BLaER1 treated with 17β-estradiol and CSF1 and Interleukin-3, amounts not matched to agents 10 nM and 100 nM (cell line): ENCODE data around the gene RBMS3.

Source experiments
- H3K27ac ChIP-seq, 11 experiments: shearing (Covaris generic); formaldehyde crosslinking; 2 replicates each; pipeline ENCODE4 v1.8.1; 2022
- H3K27me3 ChIP-seq, 11 experiments: shearing (Covaris generic); formaldehyde crosslinking; 2 replicates each; pipeline ENCODE4 v1.8.1; 2022
- H3K36me3 ChIP-seq, 11 experiments: shearing (Covaris generic); formaldehyde crosslinking; 2 replicates each; pipeline ENCODE4 v1.8.1; 2022
- H3K4me1 ChIP-seq, 10 experiments: shearing (Covaris generic); formaldehyde crosslinking; 2 replicates each; pipeline ENCODE4 v1.8.1; 2022
- H3K4me2 ChIP-seq, 11 experiments: shearing (Covaris generic); formaldehyde crosslinking; 2 replicates each; pipeline ENCODE4 v1.8.1; 2022
- H3K4me3 ChIP-seq, 10 experiments: shearing (Covaris generic); formaldehyde crosslinking; 2 replicates each; pipeline ENCODE4 v1.8.1; 2022
- H3K9ac ChIP-seq, 11 experiments: shearing (Covaris generic); formaldehyde crosslinking; 2 replicates each; pipeline ENCODE4 v1.8.1; 2022
- H3K9me3 ChIP-seq, 11 experiments: shearing (Covaris generic); formaldehyde crosslinking; replicated peaks in 1 of 11; 2 replicates each; pipeline ENCODE4 v1.8.1; 2022
- H4K20me1 ChIP-seq, 11 experiments: shearing (Covaris generic); formaldehyde crosslinking; 2 replicates each; pipeline ENCODE4 v1.8.1; 2022
- Cebpa-rat ChIP-seq, 11 experiments: shearing (Covaris generic); IDR thresholded peaks; 2 replicates each; pipeline ENCODE4 v1.8.1; 2022

The RBMS3 gene

GRCh38 chr3:29587340-29587739 is 306.5 kb downstream of the RBMS3 start:
- Histone ChIP-seq H3K36me3 (no peaks in the 10 kb centered on the region), H3K4me2 (no peak overlapping the region), H3K4me3 (no peak overlapping the region), H4K20me1 (no peaks in the 10 kb centered on the region), H3K27ac (no peak overlapping the region), H3K27me3 (no peaks in the 10 kb centered on the region), H3K9me3 (no peaks in the 10 kb centered on the region), H3K4me1 (no peaks in the 10 kb centered on the region), H3K9ac (no peak overlapping the region)
- no peak for TF ChIP-seq Cebpa-rat (IDR thresholded peaks at IDR 0.05)

GRCh38 chr3:29590012-29590411 is 309.1 kb downstream of the RBMS3 start:
- no peak for TF ChIP-seq Cebpa-rat (IDR thresholded peaks at IDR 0.05)
- no peaks in the 10 kb centered on the region for H3K4me1 ChIP-seq
- no peaks in the 10 kb centered on the region for H3K36me3 ChIP-seq
- H3K9ac ChIP-seq = no peak overlapping the region
- H4K20me1 ChIP-seq = no peaks in the 10 kb centered on the region
- H3K4me3 ChIP-seq = no peak overlapping the region
- no peak overlapping the region for H3K27ac ChIP-seq
- no peaks in the 10 kb centered on the region for H3K27me3 ChIP-seq
- H3K9me3 ChIP-seq = peaks cover 0 to 4% (median 0%) of the 10 kb centered on the region in 11 experiments; a peak in 1 of 22 replicates
- H3K4me2 ChIP-seq = no peak overlapping the region

GRCh38 chr3:29590461-29590860 is 309.6 kb downstream of the RBMS3 start:
- H3K9me3 ChIP-seq = peaks cover 0 to 4% (median 0%) of the 10 kb centered on the region in 11 experiments; a peak in 1 of 22 replicates
- H3K27ac ChIP-seq = no peak overlapping the region
- no peaks in the 10 kb centered on the region for H3K27me3 ChIP-seq
- H3K4me3 ChIP-seq = no peak overlapping the region
- H3K4me1 ChIP-seq = no peaks in the 10 kb centered on the region
- H3K4me2 ChIP-seq = no peak overlapping the region
- no peaks in the 10 kb centered on the region for H4K20me1 ChIP-seq
- H3K36me3 ChIP-seq = no peaks in the 10 kb centered on the region
- H3K9ac ChIP-seq = no peak overlapping the region
- no peak for TF ChIP-seq Cebpa-rat (IDR thresholded peaks at IDR 0.05)

- H3K4me3 ChIP-seq = no peak overlapping the region
- H4K20me1 ChIP-seq = no peaks in the 10 kb centered on the region
- no peaks in the 10 kb centered on the region for H3K27me3 ChIP-seq
- no peaks in the 10 kb centered on the region for H3K4me1 ChIP-seq
- no peaks in the 10 kb centered on the region for H3K36me3 ChIP-seq
- no peak for TF ChIP-seq Cebpa-rat (IDR thresholded peaks at IDR 0.05)
- no peak overlapping the region for H3K4me2 ChIP-seq
- H3K9me3 ChIP-seq = peaks cover 0 to 4% (median 0%) of the 10 kb centered on the region in 11 experiments; a peak in 1 of 22 replicates
- no peak overlapping the region for H3K27ac ChIP-seq
- H3K9ac ChIP-seq = no peak overlapping the region
Observed at GRCh38 chr3:29591579-29591978, 310.7 kb downstream of the RBMS3 start.

GRCh38 chr3:29593802-29594201 is 312.9 kb downstream of the RBMS3 start:
- H3K27ac ChIP-seq = no peak overlapping the region
- H3K36me3 ChIP-seq = no peaks in the 10 kb centered on the region
- no peak overlapping the region for H3K4me3 ChIP-seq
- no peaks in the 10 kb centered on the region for H3K27me3 ChIP-seq
- no peaks in the 10 kb centered on the region for H3K4me1 ChIP-seq
- no peak overlapping the region for H3K4me2 ChIP-seq
- H3K9me3 ChIP-seq = peaks cover 0 to 4% (median 0%) of the 10 kb centered on the region in 11 experiments; a peak in 1 of 22 replicates
- H4K20me1 ChIP-seq = no peaks in the 10 kb centered on the region
- no peak overlapping the region for H3K9ac ChIP-seq
- no peak for TF ChIP-seq Cebpa-rat (IDR thresholded peaks at IDR 0.05)

- Histone ChIP-seq H3K9me3 (peaks cover 0 to 4% (median 0%) of the 10 kb centered on the region in 11 experiments; a peak in 1 of 22 replicates), H3K27ac (no peak overlapping the region), H4K20me1 (no peaks in the 10 kb centered on the region), H3K36me3 (no peaks in the 10 kb centered on the region), H3K4me2 (no peak overlapping the region), H3K27me3 (no peaks in the 10 kb centered on the region), H3K4me3 (no peak overlapping the region), H3K4me1 (no peaks in the 10 kb centered on the region), H3K9ac (no peak overlapping the region)
- TF ChIP-seq Cebpa-rat (IDR thresholded peaks at IDR 0.05) = no peak
Observed at GRCh38 chr3:29594261-29594660, 313.4 kb downstream of the RBMS3 start.

- Histone ChIP-seq H4K20me1 (no peaks in the 10 kb centered on the region), H3K36me3 (no peaks in the 10 kb centered on the region), H3K4me3 (no peak overlapping the region), H3K9me3 (peaks cover 0 to 4% (median 0%) of the 10 kb centered on the region in 11 experiments; a peak in 1 of 22 replicates), H3K27ac (no peak overlapping the region), H3K4me2 (no peak overlapping the region), H3K9ac (no peak overlapping the region), H3K27me3 (no peaks in the 10 kb centered on the region), H3K4me1 (no peaks in the 10 kb centered on the region)
- no peak for TF ChIP-seq Cebpa-rat (IDR thresholded peaks at IDR 0.05)
Observed at GRCh38 chr3:29597376-29598008, 316.6 kb downstream of the RBMS3 start.

GRCh38 chr3:29601861-29602585 is 321.2 kb downstream of the RBMS3 start:
- no peak overlapping the region for H3K4me2 ChIP-seq
- no peaks in the 10 kb centered on the region for H3K4me1 ChIP-seq
- H3K4me3 ChIP-seq = no peak overlapping the region
- H3K27ac ChIP-seq = no peak overlapping the region
- H3K9me3 ChIP-seq = no peaks in the 10 kb centered on the region
- no peak for TF ChIP-seq Cebpa-rat (IDR thresholded peaks at IDR 0.05)
- H4K20me1 ChIP-seq = no peaks in the 10 kb centered on the region
- no peaks in the 10 kb centered on the region for H3K36me3 ChIP-seq
- H3K9ac ChIP-seq = no peak overlapping the region
- H3K27me3 ChIP-seq = no peaks in the 10 kb centered on the region

- TF ChIP-seq Cebpa-rat (IDR thresholded peaks at IDR 0.05) = no peak
- H3K4me1 ChIP-seq = no peaks in the 10 kb centered on the region
- no peaks in the 10 kb centered on the region for H3K36me3 ChIP-seq
- no peaks in the 10 kb centered on the region for H4K20me1 ChIP-seq
- H3K4me3 ChIP-seq = no peak overlapping the region
- no peak overlapping the region for H3K4me2 ChIP-seq
- no peak overlapping the region for H3K9ac ChIP-seq
- no peak overlapping the region for H3K27ac ChIP-seq
- no peaks in the 10 kb centered on the region for H3K9me3 ChIP-seq
- no peaks in the 10 kb centered on the region for H3K27me3 ChIP-seq
Observed at GRCh38 chr3:29605845-29606244, 325.0 kb downstream of the RBMS3 start.

- H3K36me3 ChIP-seq = no peaks in the 10 kb centered on the region
- no peak overlapping the region for H3K4me2 ChIP-seq
- no peaks in the 10 kb centered on the region for H3K4me1 ChIP-seq
- H3K4me3 ChIP-seq = no peak overlapping the region
- no peaks in the 10 kb centered on the region for H4K20me1 ChIP-seq
- TF ChIP-seq Cebpa-rat (IDR thresholded peaks at IDR 0.05) = no peak
- no peak overlapping the region for H3K9ac ChIP-seq
- no peaks in the 10 kb centered on the region for H3K27me3 ChIP-seq
- H3K27ac ChIP-seq = no peak overlapping the region
- H3K9me3 ChIP-seq = no peaks in the 10 kb centered on the region
Observed at GRCh38 chr3:29606416-29606815, 325.5 kb downstream of the RBMS3 start.
